ENCODE results near the gene RGS2.

- TF ChIP-seq POLR2A (IDR thresholded peaks at IDR 0.05) (no peak), CTCF (IDR thresholded peaks at IDR 0.05) (no peak)
Measured at GRCh38 chr1:192814805-192815204, 6.0 kb downstream of the RGS2 start.
